Colonic mucosa (tissue), 4 donors: ENCODE measurements around the gene ZFP36. TPM values are rescaled to one million over a fixed set of nuclear protein-coding genes. Genes with fewer than 3 reads are reported as not detected.
"Not testable (repeated sequence)": the region's sequence is repeated elsewhere in the genome, so short reads cannot be mapped to it uniquely, and the experiment has no call there.

Experiments used
- DNase-seq: peaks from one replicate; pipeline ENCODE4 v3.0.0-alpha.2; 2020
- H3K27ac ChIP-seq: fragments of 200-600 bp; one replicate; pipeline ENCODE4 v1.8.0; 2021
- H3K27me3 ChIP-seq: fragments of 200-600 bp; one replicate; pipeline ENCODE4 v1.8.0; 2021
- H3K36me3 ChIP-seq: fragments of 200-600 bp; one replicate; pipeline ENCODE4 v1.8.0; 2021
- H3K4me1 ChIP-seq: fragments of 200-600 bp; one replicate; pipeline ENCODE4 v1.8.0; 2021; ENCODE audit warnings: mild to moderate bottlenecking
- H3K4me3 ChIP-seq: fragments of 200-600 bp; one replicate; pipeline ENCODE4 v1.8.0; 2021
- H3K9ac ChIP-seq, 2 donors: one replicate each; pipeline ENCODE4 v1.7.0; 2013; ENCODE audit warnings: control low read depth in 2 of 2, low read depth in 2 of 2, low read length in 2 of 2
- H3K9me3 ChIP-seq: fragments of 200-600 bp; one replicate; pipeline ENCODE4 v1.8.0; 2021
- CTCF ChIP-seq: fragments of 200-600 bp; IDR thresholded peaks from one replicate; pipeline ENCODE4 v1.8.0; 2022; ENCODE audit warnings: antibody characterized with exemption, mild to moderate bottlenecking
- intact Hi-C: fragments of 100-400 bp; cut with DNase I; formaldehyde crosslinking; loops from one replicate; pipeline ENCODE4 v1.14.1; 2022
- microRNA-seq: library from miRNA; unstranded; fragments of <30 nt; microRNA quantifications from one replicate; pipeline ENCODE4, GENCODE V29; 2019
- total RNA-seq, 2 donors: library from RNA; stranded (reverse); fragmentation: NEBNext Ultra II Directional in 1 of 2; extraction: Animal tissue kit (Norgen Biotek cat#: 25700) in 1 of 2; gene quantifications; one replicate each; pipeline ENCODE4 v1.2.1, GENCODE V29; 2021
- donor health status: healthy.
- donor health status: DM: no; HTN: no; CAD: no.
- donor health status: DM: no; HTN: no; CAD: no.

ZFP36 gene
- total RNA-seq, 2 donors from 2014 or later, result 120 to 121 TPM

GRCh38 chr19:39449116-39449797 lies 42.6 kb downstream of the ZFP36 start:
- no peak for TF ChIP-seq CTCF
- Histone ChIP-seq H3K4me1 (peaks cover 6% of the 10 kb centered on the region), H3K9ac (peak overlapping the region in 1 of 2 donors; percentile 35), H3K36me3 (peaks cover 6% of the 10 kb centered on the region), H3K27me3 (no peaks in the 10 kb centered on the region), H3K4me3 (no peak overlapping the region), H3K27ac (no peak overlapping the region), H3K9me3 (no peaks in the 10 kb centered on the region)
- no peak for DNase-seq
- intact Hi-C loops, result loop anchor here (10.0 kb wide), 1 partner anchor 86 kb away; the partner anchor contains the start of gene EID2B

- H3K4me3 ChIP-seq, H3K9me3 ChIP-seq, H3K36me3 ChIP-seq, H3K4me1 ChIP-seq, H3K9ac ChIP-seq, H3K27ac ChIP-seq, H3K27me3 ChIP-seq, DNase-seq, intact Hi-C loops: not testable (repeated sequence)
Observed at GRCh38 chr19:39451257-39451656, 44.6 kb downstream of the ZFP36 start.

Small RNAs within 50 kb of the gene (microRNA-seq; reads per million reads assigned to microRNA genes)
- not detected for gene MIR4530

Other genes with a start within 250 kb of the ZFP36 start
- gene NCCRP1, start 209.9 kb upstream of the ZFP36 start, total RNA-seq, result not detected
- 1 to 10 TPM in 1 of 2 donors, not detected in 1; 2.1 TPM for gene SYCN, start 202.6 kb upstream of the ZFP36 start, total RNA-seq
- gene IFNL3, start 161.8 kb upstream of the ZFP36 start, total RNA-seq, result not detected
- gene IFNL4, start 158.0 kb upstream of the ZFP36 start, total RNA-seq, result not detected
- gene IFNL2, start 138.5 kb upstream of the ZFP36 start, total RNA-seq, result not detected
- not detected for gene IFNL1, start 110.4 kb upstream of the ZFP36 start, total RNA-seq
- under 1 TPM; 0.25 to 0.29 TPM for gene LRFN1, start 86.0 kb upstream of the ZFP36 start, total RNA-seq
- 10 to 100 TPM in 1 of 2 donors, 1 to 10 TPM in 1; 8.7 to 12.7 TPM for gene GMFG, start 70.8 kb upstream of the ZFP36 start, total RNA-seq
- 10 to 100 TPM; 63.9 to 73.7 TPM for gene SAMD4B, start 64.4 kb upstream of the ZFP36 start, total RNA-seq
- 10 to 100 TPM; 31.9 to 41.6 TPM for gene PAF1, start 15.7 kb upstream of the ZFP36 start, total RNA-seq
- gene MED29, start 15.5 kb upstream of the ZFP36 start, total RNA-seq, result 10 to 100 TPM; 22.8 to 37.5 TPM
- gene PLEKHG2, start 5.8 kb downstream of the ZFP36 start, total RNA-seq, result 10 to 100 TPM in 1 of 2 donors, 1 to 10 TPM in 1; 8.0 to 10.4 TPM
- gene RPS16, start 29.1 kb downstream of the ZFP36 start, total RNA-seq, result 1,000 to 10,000 TPM; 1,698 to 1,720 TPM
- gene SUPT5H, start 38.7 kb downstream of the ZFP36 start, total RNA-seq, result 100 to 1,000 TPM in 1 of 2 donors, 10 to 100 TPM in 1; 76.6 to 123 TPM
- 10 to 100 TPM; 45.7 to 83.9 TPM for gene TIMM50, start 74.0 kb downstream of the ZFP36 start, total RNA-seq
- gene DLL3, start 92.1 kb downstream of the ZFP36 start, total RNA-seq, result not detected
- gene SELENOV, start 108.3 kb downstream of the ZFP36 start, total RNA-seq, result not detected
- gene EID2B, start 126.0 kb downstream of the ZFP36 start, total RNA-seq, result under 1 TPM; 0.22 to 0.56 TPM
- gene EID2, start 133.3 kb downstream of the ZFP36 start, total RNA-seq, result 10 to 100 TPM; 11.4 to 11.9 TPM
- not detected for gene LGALS13, start 195.7 kb downstream of the ZFP36 start, total RNA-seq
- not detected for gene LGALS16, start 249.1 kb downstream of the ZFP36 start, total RNA-seq